NK-92 (cell line): ENCODE results near the gene SERPINH1.

Source experiments
- DNase-seq: peaks from one replicate; lab custom pipeline; 2025; ENCODE audit not compliant: unreplicated experiment; lab: John Stamatoyannopoulos, UW

Gene SERPINH1

DNA sequence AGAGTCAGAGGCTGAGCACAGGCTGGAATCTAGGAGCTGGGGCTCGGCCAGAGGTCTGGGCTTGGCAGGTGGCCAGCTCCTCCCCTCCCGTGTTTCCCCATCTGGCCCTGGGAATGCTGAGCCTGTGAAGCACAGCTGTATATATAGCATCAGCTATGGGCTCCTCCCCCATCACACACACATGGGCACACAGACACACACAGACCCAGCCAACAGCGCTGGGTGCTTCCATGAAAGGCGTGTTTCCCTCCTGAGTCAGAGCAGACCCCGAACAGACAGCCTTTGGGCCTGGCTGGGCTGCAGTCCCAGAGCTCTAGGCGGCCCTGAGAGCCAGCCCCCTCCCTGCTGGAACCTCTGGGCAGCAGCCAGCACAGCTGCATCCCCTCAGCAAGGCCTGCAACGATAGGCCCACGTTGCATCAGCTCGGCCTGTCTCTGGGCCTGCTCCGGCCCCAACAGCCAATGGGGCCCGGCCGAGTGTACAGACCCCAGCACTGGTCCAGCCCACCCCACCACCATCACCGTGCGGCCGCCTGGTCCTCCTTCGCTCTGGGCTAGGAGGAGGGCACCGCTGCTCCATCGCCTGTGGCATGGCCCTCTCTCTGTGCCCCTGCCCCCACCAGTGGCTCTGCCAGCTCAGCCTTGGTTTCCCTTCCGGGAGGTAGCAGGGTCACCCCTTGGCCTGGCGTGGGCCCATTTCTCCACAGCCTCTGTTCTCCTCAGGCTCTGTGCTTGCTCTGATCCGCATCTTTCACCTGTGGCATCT lies 7.6 kb upstream of the SERPINH1 start:
- DNase-seq, result no peak

DNA sequence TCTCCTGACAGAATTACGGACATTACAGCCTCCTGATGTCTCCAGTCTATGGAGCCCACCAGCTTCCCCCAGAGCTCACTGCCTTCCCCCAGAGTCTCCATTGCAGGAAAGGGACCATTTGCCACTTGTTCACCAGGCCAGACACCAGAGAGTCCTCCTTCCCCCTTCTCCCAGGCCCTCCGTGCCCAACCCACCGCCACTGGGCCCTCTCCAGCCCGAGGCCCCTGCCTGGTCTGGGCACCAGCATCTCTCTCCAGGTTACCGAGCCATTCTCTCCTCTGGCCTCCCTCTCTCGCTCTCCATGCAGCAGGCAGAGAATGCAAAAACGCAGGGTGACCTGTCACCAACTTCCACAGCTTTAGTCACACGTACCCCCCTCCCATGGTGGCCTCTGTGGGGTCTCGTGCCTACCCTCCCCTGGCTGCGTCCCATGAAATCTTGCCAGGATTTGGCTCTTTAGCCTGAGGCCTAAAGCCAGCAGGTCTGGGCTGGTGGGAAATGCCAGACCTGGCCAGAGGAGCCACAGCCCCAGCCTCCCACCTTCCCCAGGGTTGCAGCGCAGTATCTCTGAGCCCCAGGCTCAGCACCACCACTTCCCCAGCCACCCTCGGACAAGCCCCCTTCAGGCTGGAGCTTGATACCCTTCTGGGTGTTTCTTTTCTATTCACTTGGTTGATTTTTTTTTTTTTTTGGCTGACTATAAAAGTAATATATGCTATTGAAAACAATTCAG lies 6.8 kb upstream of the SERPINH1 start:
- DNase-seq, result no peak

DNA sequence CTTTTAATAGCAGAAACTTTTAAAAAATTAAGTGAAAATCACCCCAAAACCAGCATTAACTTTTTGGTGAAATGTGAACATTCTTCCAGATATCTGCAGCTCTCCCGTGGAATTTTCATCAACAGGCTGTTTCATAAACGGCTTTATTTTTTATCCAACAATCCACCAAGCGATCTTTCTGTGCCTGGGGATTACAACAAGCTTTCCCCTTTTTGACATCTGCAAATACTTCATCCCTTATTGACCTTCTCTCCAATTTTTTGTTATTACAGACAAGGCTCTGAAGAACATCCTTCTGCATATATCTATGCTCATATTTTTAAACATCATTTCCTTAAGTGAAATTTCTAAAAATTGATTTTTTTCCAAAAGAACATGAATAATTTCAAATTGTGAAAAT lies 5.8 kb upstream of the SERPINH1 start:
- DNase-seq, result no peak

DNA sequence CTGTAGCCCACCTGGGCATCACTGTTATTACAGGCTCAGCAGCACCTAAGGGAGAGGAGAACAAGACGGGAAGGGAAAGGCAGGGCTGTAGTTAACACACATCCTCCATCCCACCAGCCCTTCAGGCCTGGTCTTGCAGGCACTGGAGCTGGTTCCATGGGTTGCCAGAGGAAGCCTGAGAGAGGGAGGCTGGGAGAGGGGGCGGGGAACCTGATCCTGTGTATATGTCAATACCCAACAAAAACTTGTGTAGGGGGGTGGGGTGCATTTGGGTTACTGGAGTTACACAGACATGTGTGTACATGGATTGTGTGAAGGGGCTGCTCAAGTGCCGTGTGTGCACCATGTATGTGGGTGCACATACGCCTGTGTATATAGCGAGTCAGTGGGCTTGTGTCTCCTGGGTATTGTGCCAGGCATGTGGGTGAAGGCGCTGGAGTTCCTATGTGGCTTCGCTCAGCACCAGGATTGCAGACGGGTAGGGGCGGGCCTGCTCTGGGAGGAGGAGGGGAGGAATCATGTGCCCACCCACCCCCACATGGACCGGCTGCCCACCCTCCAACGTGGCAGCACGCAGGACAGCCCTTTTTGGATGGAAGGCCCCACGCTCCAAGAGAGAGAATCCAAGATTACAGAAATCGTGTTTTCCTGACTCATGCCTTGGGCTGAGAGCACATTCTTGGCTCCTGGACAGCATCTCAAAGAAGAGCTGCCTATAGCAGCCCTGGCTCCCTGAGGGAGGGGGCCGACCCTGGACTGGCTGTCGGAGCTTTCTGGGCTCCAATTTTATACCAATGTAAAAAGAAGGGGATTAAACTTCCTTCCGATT lies 4.2 kb upstream of the SERPINH1 start:
- no peak for DNase-seq

DNA sequence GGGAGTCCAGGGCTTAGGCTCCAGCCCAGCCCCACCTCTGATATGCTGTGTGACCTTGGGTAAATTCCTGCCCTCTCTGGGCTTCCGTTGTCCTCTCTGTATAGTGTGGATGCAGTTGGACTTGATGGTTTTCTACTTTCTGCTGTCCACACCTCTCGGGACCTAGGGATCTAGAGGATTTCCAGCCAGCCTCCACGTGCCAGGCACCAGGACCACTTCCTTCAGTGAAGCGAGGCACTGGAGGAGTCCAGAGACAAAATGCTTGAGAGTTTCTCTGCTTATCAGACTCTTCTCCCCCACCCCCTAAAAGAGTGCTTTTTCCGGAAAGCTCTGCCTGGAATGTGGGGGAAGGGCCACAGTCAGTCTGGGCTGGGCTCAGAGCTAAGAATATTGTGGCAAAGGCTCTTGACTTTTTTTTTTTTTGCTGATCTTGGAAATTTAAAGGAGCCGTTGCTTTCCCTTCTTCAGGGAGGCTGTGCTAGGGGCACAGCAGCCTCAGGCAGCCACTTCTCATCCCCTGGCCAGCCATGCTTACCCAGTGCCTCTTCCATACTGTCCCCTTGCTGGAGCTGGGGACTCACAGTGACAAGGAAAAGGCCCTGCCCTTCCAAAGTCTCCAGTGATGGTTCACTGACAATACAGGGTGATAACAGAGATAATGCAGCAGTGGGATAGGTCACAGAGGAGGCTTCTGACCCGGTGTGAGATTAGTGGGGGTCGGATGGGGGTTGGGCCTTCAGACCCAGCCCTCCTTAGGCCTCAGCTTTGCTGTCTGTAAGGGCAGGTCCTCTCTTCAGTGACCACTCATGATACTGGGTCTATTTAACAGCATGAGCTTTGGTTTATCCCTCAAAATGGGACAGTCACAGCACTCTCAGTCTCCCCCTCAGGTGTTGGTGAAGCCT lies 2.9 kb upstream of the SERPINH1 start:
- DNase-seq, result no peak

DNA sequence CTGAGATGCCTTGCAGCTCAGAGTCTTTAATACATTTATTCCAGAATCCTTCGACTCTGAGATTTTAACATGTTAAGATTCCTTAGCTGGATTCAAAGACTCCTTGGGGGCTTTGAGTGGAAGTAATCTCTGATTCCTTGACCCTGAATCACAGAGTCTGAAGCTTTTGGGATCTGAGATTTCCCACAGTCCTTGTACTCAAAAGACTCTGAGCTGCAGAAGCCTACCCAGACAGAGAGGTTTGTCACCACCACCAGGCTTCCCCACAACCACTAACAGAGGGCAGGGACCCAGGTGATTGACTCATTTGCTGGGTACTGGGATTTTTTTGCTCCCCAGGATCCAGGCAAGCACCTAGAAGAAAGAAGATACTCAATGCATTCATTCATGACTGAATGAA lies 1.4 kb upstream of the SERPINH1 start:
- DNase-seq, result no peak

DNA sequence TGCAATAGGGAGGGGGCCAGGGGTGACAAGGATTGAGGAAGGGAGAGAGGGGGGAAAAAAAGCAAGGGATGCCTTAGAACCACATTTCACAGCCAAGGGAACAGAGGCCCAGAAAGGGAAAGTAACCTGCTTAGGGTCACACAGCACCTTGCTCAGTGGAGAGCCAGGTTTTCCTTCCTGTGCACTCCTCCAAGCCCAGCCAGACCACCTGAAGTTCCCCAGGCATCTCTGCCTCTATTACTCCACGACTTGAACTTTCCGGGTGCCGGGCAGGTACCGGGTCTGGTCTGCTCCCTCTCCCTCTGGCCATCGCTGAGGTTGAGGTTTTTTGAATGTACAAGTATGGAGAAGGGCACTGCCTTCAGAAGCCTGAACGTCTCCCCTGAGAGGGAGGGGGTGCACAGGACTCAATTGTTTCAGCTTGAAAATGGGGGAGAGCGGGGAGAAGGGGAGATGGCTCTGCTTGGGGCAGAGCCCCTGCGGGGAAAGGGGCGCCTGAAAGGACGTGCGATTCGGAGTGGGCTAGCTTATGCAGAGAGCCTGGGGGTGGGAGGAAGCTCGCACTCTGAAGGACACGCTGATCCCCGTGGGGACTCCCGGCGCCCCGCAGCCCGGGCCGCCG lies 516 bp upstream of the SERPINH1 start:
- no peak for DNase-seq

DNA sequence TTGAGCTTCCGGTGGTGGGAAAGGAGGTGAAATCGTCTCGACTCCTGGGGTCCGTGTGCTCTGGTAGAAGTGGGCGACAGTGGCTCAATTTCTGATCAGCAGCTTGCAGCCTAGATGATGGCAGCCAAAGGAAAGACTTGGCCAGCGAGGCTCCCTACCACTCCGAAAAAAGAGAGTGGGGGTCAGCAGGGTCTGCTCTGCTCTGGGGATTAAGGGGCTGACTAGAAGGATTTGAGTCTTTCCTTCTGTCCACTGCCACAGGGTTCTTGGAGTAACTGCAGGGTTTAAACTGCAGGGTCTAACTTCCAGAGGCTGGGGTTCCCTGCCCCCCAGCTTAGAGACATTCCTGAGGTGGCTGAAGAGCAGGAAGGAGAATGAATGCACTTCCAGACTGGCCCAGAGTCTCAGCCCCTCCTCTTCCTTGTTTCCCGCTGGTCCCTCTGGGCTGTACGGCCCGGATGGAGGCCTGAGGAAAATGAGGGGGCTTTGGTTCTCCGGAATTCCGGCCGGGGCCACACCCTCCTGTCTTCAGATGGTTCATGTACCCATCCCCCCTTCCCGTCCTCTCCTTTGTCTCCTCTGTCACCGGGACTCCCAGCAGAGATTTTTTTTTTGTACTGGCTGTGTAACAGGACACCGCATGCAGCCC lies 907 bp downstream of the SERPINH1 start:
- no peak for DNase-seq

DNA sequence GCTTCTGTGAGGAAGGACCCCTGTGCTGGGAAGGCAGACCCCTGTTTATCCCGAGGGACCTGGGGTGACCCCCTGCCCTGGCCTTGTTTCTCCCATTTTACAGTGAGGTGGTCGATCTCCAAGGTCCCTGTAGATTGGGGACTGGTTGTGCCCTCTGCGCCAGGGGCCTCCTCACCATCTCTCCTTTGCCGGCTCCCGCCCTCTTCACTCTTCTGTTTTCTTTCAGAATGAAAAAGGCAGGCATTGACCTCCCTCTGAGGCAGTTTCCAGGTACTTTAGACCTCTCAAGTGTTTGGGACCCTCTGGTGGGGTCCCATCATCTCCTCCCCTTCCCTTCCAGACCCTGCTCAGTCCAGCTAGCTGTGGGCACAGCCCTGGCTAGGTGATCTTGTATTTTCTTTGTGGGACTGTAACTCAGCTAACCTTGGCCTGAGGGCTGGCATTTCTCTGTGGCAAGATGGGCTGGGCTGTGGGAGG lies 1.5 kb downstream of the SERPINH1 start:
- no peak for DNase-seq

DNA sequence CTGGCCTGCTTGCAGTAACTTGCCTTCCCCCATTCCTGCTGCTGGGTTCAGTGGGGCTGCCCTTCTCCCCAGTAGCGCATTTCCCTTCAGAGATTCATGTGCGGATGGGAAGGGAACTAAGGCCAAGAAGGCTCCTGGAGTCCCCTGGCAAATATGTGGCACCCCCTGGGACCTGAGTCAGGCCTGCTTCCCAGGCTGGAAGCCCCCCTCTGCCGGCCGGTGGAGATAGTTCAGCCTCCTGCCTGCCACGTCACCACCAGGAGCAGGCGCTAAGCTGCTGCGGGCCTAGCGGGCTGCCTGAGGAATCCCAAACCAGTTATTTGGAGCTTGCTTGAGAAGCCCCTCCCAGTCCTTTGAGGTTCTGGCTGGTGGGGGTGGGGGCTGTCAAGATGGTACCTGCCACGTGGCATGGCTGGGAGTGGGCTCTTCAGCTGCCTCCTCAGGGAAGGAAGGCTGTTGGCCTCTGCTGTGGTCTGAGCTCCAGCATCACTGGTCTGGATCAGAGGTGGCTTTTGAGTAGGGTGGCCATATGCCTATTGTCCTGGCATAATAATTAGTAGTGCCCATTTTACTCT lies 2.0 kb downstream of the SERPINH1 start:
- DNase-seq, result no peak

DNA sequence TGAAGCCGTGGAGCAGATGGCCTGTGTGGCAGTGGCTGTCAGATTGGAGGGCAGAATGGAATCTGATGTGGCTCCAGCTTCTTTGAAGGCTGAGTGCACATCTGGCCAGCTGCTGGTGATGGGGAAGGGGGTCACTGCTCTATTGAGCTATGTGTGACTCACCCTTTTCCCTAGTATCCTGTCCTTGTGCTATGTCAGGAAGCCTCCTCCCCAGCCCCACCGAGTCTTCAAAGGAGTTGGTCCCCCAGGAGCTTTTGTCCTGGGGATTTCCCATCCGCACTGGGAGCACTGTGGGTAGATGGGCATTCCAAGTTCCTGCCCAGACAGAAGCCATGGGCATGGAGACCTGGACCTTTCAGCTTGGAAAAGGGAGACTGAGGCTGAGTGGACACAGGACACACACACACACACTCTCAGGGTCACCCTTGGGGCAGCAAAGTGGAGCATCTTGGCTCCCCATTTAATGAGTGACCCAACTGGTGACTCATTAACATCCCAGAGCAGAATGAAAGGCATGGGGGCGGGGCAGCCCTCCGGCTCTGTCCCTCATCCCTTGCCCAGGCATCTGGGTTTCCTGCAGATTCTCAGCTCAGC lies 3.3 kb downstream of the SERPINH1 start:
- DNase-seq, result no peak

DNA sequence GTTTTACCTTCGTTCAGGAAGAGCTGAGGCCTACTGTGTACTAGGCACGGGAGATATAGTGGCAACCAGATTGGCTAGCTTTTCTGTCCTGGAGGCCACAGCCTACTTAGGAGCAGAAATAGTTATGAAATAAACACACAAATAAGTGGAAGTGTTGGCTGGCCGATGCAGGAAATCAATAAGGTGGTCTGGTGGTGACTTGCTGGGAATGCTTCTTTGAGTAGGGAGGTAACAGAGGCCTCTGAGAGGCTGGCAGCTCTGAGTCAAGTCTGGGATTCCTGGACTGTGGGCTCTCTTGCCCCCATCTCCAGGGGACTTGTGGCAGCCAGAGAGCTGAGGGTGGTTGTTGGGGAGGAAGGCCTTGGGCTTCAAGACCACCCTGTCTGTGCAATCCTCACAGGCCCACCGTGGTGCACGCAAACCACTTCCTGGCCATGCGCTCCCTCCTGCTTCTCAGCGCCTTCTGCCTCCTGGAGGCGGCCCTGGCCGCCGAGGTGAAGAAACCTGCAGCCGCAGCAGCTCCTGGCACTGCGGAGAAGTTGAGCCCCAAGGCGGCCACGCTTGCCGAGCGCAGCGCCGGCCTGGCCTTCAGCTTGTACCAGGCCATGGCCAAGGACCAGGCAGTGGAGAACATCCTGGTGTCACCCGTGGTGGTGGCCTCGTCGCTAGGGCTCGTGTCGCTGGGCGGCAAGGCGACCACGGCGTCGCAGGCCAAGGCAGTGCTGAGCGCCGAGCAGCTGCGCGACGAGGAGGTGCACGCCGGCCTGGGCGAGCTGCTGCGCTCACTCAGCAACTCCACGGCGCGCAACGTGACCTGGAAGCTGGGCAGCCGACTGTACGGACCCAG lies 4.1 kb downstream of the SERPINH1 start:
- no peak for DNase-seq

DNA sequence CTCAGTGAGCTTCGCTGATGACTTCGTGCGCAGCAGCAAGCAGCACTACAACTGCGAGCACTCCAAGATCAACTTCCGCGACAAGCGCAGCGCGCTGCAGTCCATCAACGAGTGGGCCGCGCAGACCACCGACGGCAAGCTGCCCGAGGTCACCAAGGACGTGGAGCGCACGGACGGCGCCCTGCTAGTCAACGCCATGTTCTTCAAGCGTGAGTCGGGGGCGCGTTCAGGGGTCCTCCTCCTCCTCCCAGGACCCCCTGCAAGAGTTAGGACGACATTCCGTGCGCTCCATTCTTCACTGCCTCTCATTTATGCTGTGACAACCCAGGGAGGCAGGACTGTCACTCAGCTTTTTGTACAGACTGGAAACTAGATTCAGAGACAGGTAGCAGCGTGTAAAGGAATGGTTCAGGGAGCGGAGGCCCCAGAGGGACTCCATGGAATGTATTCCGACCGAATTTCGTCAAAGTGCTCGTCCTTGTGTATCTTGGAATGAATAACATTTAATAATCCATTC lies 4.8 kb downstream of the SERPINH1 start:
- no peak for DNase-seq

DNA sequence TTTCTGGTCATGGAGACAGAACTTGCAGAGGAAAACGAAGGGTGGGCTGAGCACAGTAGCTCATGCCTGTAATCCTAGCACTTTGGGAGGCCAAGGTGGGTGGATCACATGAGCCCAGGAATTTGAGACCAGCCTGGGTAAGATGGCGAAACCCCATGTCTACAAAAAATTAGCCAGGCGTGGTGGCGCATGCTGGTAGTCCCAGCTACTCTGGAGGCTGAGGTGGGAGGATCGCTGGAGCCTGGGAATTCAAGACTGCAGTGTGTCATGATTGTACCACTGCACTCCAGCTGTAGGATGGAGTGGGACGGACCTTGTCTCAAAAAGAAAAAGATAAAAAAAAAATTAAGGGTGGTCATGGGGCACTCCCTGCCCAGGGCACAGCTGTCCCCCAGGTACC lies 5.9 kb downstream of the SERPINH1 start:
- DNase-seq, result no peak

DNA sequence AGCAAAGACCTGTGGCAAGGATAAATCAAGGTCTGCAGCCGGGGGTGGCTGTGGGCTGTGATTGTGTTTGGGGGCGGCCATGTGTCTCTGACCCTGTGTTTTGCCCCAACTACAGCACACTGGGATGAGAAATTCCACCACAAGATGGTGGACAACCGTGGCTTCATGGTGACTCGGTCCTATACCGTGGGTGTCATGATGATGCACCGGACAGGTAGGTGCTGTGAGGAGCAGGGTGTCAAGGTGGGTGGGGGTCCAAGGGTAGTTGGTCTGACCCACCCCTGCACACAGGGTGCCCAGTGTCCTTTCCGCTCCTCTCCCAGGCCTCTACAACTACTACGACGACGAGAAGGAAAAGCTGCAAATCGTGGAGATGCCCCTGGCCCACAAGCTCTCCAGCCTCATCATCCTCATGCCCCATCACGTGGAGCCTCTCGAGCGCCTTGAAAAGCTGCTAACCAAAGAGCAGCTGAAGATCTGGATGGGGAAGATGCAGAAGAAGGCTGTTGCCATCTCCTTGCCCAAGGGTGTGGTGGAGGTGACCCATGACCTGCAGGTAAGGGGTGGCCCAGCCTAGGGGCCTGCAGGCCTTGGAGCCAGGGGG lies 6.7 kb downstream of the SERPINH1 start:
- no peak for DNase-seq

DNA sequence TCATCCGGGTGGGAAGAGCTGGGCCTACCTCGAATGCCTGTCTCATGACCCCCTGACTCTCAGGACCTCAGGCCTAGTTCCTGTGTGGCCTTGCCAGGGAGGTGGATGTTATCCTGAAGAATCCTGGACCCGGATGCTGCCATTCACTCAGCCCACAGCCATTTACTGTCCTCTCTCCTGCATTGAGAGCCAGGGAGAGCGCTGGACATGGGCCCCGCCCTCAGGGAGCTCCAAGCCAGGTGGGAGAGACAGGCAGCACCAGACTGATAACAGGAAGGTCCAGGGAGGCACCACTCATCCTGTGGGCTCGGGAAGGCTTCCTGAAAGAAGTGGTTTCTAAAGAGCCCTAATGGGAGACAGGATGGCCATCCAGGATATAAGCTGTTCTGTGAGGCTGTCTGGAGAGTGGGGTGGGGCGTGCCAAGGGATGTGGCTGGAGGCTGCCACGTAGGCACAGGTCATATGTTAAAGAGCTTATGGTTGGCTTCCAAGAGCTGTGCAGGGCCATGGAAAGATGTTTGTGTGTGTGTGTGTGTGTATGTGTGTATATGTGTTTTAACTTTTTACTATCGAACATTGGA lies 8.6 kb downstream of the SERPINH1 start:
- no peak for DNase-seq

DNA sequence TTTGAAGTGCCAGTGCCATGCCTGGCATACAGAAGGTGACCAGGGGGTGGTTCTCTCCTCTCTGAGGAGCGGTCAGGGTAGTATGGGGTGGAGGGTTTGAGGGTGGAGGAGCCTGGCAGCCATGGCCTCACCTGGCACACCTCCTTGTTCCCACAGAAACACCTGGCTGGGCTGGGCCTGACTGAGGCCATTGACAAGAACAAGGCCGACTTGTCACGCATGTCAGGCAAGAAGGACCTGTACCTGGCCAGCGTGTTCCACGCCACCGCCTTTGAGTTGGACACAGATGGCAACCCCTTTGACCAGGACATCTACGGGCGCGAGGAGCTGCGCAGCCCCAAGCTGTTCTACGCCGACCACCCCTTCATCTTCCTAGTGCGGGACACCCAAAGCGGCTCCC lies 9.6 kb downstream of the SERPINH1 start:
- no peak for DNase-seq
